HCT116 (cell line): ENCODE data around the gene SLC6A12.

Experiments used
- CEBPB ChIP-seq: IDR thresholded peaks from 2 replicates; pipeline ENCODE4 v1.6.1; 2012; ENCODE audit warnings: low read depth
- CTCF ChIP-seq, 3 experiments: fragments of 200-600 bp in 1 of 3; sonication (generic) in 1 of 3; IDR thresholded peaks in 2 of 3; conservative IDR thresholded peaks in 1 of 3; 2 replicates each; pipeline ENCODE4 v1.5.1; 2012 to 2017; ENCODE audit warnings: low read depth in 2 of 3, low read length in 2 of 3, antibody characterized with exemption in 1 of 3, borderline replicate concordance in 1 of 3, control low read depth in 1 of 3, mild to moderate bottlenecking in 1 of 3, mixed read lengths in 1 of 3, mixed run types in 1 of 3, moderate library complexity in 1 of 3; ENCODE audit not compliant: insufficient read depth in 1 of 3
- EZH2 ChIP-seq: fragments of 200-600 bp; sonication (generic); IDR thresholded peaks from 2 replicates; pipeline ENCODE4 v1.6.1; 2017; ENCODE audit warnings: antibody characterized with exemption, mixed run types
- SRF ChIP-seq: IDR thresholded peaks from 2 replicates; pipeline ENCODE4 v1.6.1; 2012; ENCODE audit warnings: low read depth
- YY1 ChIP-seq: IDR thresholded peaks from 2 replicates; pipeline ENCODE4 v1.6.1; 2011; ENCODE audit warnings: low read length, low read depth, moderate library complexity, mild to moderate bottlenecking; ENCODE audit not compliant: insufficient replicate concordance; ENCODE audit errors: extremely low read depth
- TF ChIP-seq, protein P1 (sequence below): IDR thresholded peaks from 2 replicates; pipeline ENCODE4 v1.6.1; 2012

GRCh38 chr12:186006-186625 lies 27.8 kb downstream of the SLC6A12 start:
- no peak for TF ChIP-seq SRF
- no peak for TF ChIP-seq CTCF (IDR thresholded peaks at IDR 0.05 in 2 of 3, conservative IDR thresholded peaks at IDR 0.05 in 1 of 3; ENCODE audit: borderline replicate concordance in 1 of 3, insufficient read depth in 1 of 3, low read depth in 2 of 3, low read length in 2 of 3)
- TF ChIP-seq EZH2, result no peak
- TF ChIP-seq, protein P1, sequence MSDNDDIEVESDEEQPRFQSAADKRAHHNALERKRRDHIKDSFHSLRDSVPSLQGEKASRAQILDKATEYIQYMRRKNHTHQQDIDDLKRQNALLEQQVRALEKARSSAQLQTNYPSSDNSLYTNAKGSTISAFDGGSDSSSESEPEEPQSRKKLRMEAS, result no peak
- TF ChIP-seq YY1, result no peak
- no peak for TF ChIP-seq CEBPB
